ENCODE results near the gene RAD52. TPM values are rescaled to one million over a fixed set of nuclear protein-coding genes. Genes with fewer than 3 reads are reported as not detected.
A peak's percentile ranks its signal among the peaks of the same experiment; 100 is the strongest.

RAD52 gene
- total RNA-seq, 1 donor = 10.1 TPM

GRCh38 chr12:913919-914698, 35.4 kb downstream of the RAD52 start:
- Histone ChIP-seq H3K4me2 (ENCODE audit: insufficient read depth, low read length) (no peak overlapping the region), H2AFZ (ENCODE audit: low read length) (no peak overlapping the region), H3K4me3 (ENCODE audit: insufficient read depth, low read length) (no peak overlapping the region), H3K27me3 (ENCODE audit: insufficient read depth, low read length) (no peaks in the 10 kb centered on the region), H4K20me1 (ENCODE audit: insufficient read depth, low read length) (peaks cover 2% of the 10 kb centered on the region), H3K27ac (ENCODE audit: low read depth, low read length) (peak overlapping the region; percentile 78), H3K36me3 (ENCODE audit: insufficient read depth, low read length) (peaks cover 74% of the 10 kb centered on the region), H3K79me2 (ENCODE audit: insufficient read depth, low read length) (peaks cover 4% of the 10 kb centered on the region), H3K4me1 (ENCODE audit: insufficient read depth, low read length) (peaks cover 13% of the 10 kb centered on the region), H3K9me3 (ENCODE audit: low read depth, low read length) (no peaks in the 10 kb centered on the region)
- DNase-seq (ENCODE audit: insufficient read length, low spot score, missing footprints) = peak; percentile 81
- TF ChIP-seq CTCF (IDR thresholded peaks at IDR 0.05; ENCODE audit: extremely low read depth, low read depth, low read length) = no peak

GRCh38 chr12:912466-913235, 36.8 kb downstream of the RAD52 start:
- H2AFZ ChIP-seq (ENCODE audit: low read length) = no peak overlapping the region
- peaks cover 87% of the 10 kb centered on the region for H3K36me3 ChIP-seq (ENCODE audit: insufficient read depth, low read length)

GRCh38 chr12:911191-911826, 38.2 kb downstream of the RAD52 start:
- no peak overlapping the region for H2AFZ ChIP-seq (ENCODE audit: low read length)
- no peak overlapping the region for H3K4me3 ChIP-seq (ENCODE audit: insufficient read depth, low read length)
- H3K27ac ChIP-seq (ENCODE audit: low read depth, low read length) = no peak overlapping the region
- TF ChIP-seq CTCF (IDR thresholded peaks at IDR 0.05; ENCODE audit: extremely low read depth, low read depth, low read length) = no peak
- H3K36me3 ChIP-seq (ENCODE audit: insufficient read depth, low read length) = peaks cover 85% of the 10 kb centered on the region
- H3K4me1 ChIP-seq (ENCODE audit: insufficient read depth, low read length) = peaks cover 13% of the 10 kb centered on the region
- H3K79me2 ChIP-seq (ENCODE audit: insufficient read depth, low read length) = peaks cover 5% of the 10 kb centered on the region
- DNase-seq (ENCODE audit: insufficient read length, low spot score, missing footprints) = no peak
- H3K4me2 ChIP-seq (ENCODE audit: insufficient read depth, low read length) = no peak overlapping the region
- H4K20me1 ChIP-seq (ENCODE audit: insufficient read depth, low read length) = peaks cover 2% of the 10 kb centered on the region
- no peaks in the 10 kb centered on the region for H3K9me3 ChIP-seq (ENCODE audit: low read depth, low read length)
- H3K27me3 ChIP-seq (ENCODE audit: insufficient read depth, low read length) = no peaks in the 10 kb centered on the region

More at GRCh38 chr12:912466-913235, 36.8 kb downstream of the RAD52 start:
- Histone ChIP-seq H3K27ac (ENCODE audit: low read depth, low read length) (no peak overlapping the region), H3K4me1 (ENCODE audit: insufficient read depth, low read length) (peaks cover 13% of the 10 kb centered on the region), H3K27me3 (ENCODE audit: insufficient read depth, low read length) (no peaks in the 10 kb centered on the region), H4K20me1 (ENCODE audit: insufficient read depth, low read length) (peaks cover 2% of the 10 kb centered on the region), H3K4me3 (ENCODE audit: insufficient read depth, low read length) (no peak overlapping the region), H3K4me2 (ENCODE audit: insufficient read depth, low read length) (no peak overlapping the region), H3K9me3 (ENCODE audit: low read depth, low read length) (no peaks in the 10 kb centered on the region), H3K79me2 (ENCODE audit: insufficient read depth, low read length) (peaks cover 2% of the 10 kb centered on the region)
- DNase-seq (ENCODE audit: insufficient read length, low spot score, missing footprints) = no peak
- TF ChIP-seq CTCF (IDR thresholded peaks at IDR 0.05; ENCODE audit: extremely low read depth, low read depth, low read length) = no peak
